HCT116 (cell line): Measurements from ENCODE around the gene BCAR3. TPM values are rescaled to one million over a fixed set of nuclear protein-coding genes. Genes with fewer than 3 reads are reported as not detected.

ENCODE experiments used
- ATAC-seq: fragments of 200-7000 bp; cut with Tn5 transposase; 2 replicates; pipeline ENCODE4 v1.9.1; 2020; ENCODE audit warnings: mild to moderate bottlenecking, moderate library complexity
- BruUV-seq: library from RNA; stranded (reverse); fragments of 400-500 nt; replicated peaks from 2 replicates; lab custom pipeline; 2021; lab: Mats Ljungman, UMichigan
- CTCF ChIA-PET: fragments of 300-600 bp; sonication (Branson Sonifier 250); formaldehyde crosslinking; loops from one replicate; lab custom pipeline; 2021; ENCODE audit warnings: antibody characterized with exemption; lab: Charles Lee
- POLR2A ChIA-PET: fragments of 300-600, 350-600 bp; sonication (Branson Sonifier 250); formaldehyde crosslinking; loops from one replicate; lab custom pipeline; 2021; ENCODE audit warnings: antibody characterized with exemption; lab: Charles Lee
- RAD21 ChIA-PET, 2 experiments: fragments of 300-600 bp; sonication (Branson Sonifier 250); formaldehyde crosslinking; loops; one replicate each; lab custom pipeline; 2023; ENCODE audit warnings: low total read pairs in 2 of 2; ENCODE audit not compliant: uncharacterized antibody in 2 of 2, unreplicated experiment in 2 of 2, low non-redundant PET in 1 of 2; lab: Charles Lee
- DNase-seq: peaks from one replicate; pipeline ENCODE4 v3.0.0-alpha.2; 2010; ENCODE audit warnings: low read depth, low spot score
- H2AFZ ChIP-seq: fragments of 200-600 bp; shearing (Covaris generic), sonication (generic); 2 replicates; pipeline ENCODE4 v1.6.1; 2017; ENCODE audit warnings: low read depth, mixed run types, mixed read lengths, antibody characterized with exemption, low read length; ENCODE audit not compliant: poor library complexity, severe bottlenecking
- H3K27ac ChIP-seq: 2 replicates; pipeline ENCODE4 v1.5.1; 2012; ENCODE audit warnings: low read depth, low read length
- H3K27me3 ChIP-seq: fragments of 200-600 bp; sonication (generic); 2 replicates; pipeline ENCODE4 v1.6.1; 2016; ENCODE audit warnings: mixed run types, low read length, mixed read lengths; ENCODE audit not compliant: insufficient read depth
- H3K36me3 ChIP-seq, 2 experiments: fragments of 200-500 bp in 1 of 2; fragments of 200-600 bp in 1 of 2; sonication (Bioruptor generic) in 1 of 2; sonication (generic) in 1 of 2; 2 replicates each; pipeline versions ENCODE4 v1.5.1 to v1.6.1; 2014 to 2016; ENCODE audit warnings: low read length in 2 of 2, inconsistent platforms in 1 of 2, mixed read lengths in 1 of 2, mixed run types in 1 of 2; ENCODE audit not compliant: insufficient read depth in 2 of 2, control insufficient read depth in 1 of 2
- H3K4me1 ChIP-seq, 2 experiments: fragments of 200-600 bp in 1 of 2; sonication (generic) in 1 of 2; 2 replicates each; pipeline versions ENCODE4 v1.5.1 to v1.6.1; 2012 to 2017; ENCODE audit warnings: low read length in 2 of 2, inconsistent platforms in 1 of 2, mild to moderate bottlenecking in 1 of 2, mixed read lengths in 1 of 2, mixed run types in 1 of 2, moderate library complexity in 1 of 2; ENCODE audit not compliant: insufficient read depth in 2 of 2, control insufficient read depth in 1 of 2
- H3K4me2 ChIP-seq: fragments of 200-600 bp; sonication (generic); 2 replicates; pipeline ENCODE4 v1.6.1; 2017; ENCODE audit warnings: mixed run types, low read length, mixed read lengths
- H3K4me3 ChIP-seq, 2 experiments: fragments of 200-600 bp in 1 of 2; sonication (generic) in 1 of 2; replicated peaks in 1 of 2; 2 replicates each; pipeline ENCODE4 v1.5.1; 2011 to 2016; ENCODE audit warnings: low read length in 2 of 2, control low read depth in 1 of 2, low read depth in 1 of 2, mild to moderate bottlenecking in 1 of 2, mixed read lengths in 1 of 2, mixed run types in 1 of 2
- H3K79me2 ChIP-seq: fragments of 200-600 bp; sonication (generic); 2 replicates; pipeline ENCODE4 v1.6.1; 2017; ENCODE audit warnings: mild to moderate bottlenecking, mixed run types, low read length, moderate library complexity, mixed read lengths; ENCODE audit not compliant: insufficient read depth
- H3K9ac ChIP-seq: fragments of 200-600 bp; sonication (generic); 2 replicates; pipeline ENCODE4 v1.6.1; 2016; ENCODE audit warnings: low read length, mixed read lengths
- H3K9me2 ChIP-seq: fragments of 200-600 bp; sonication (generic), shearing (Covaris generic); 2 replicates; pipeline ENCODE4 v1.6.1; 2017; ENCODE audit warnings: mixed run types, mild to moderate bottlenecking, moderate library complexity; ENCODE audit not compliant: insufficient read depth
- H3K9me3 ChIP-seq, 2 experiments: fragments of 200-500 bp in 1 of 2; fragments of 200-600 bp in 1 of 2; sonication (Bioruptor generic) in 1 of 2; sonication (generic) in 1 of 2; 2 replicates each; pipeline ENCODE4 v1.6.1; 2014 to 2017; ENCODE audit warnings: low read length in 2 of 2, mixed read lengths in 2 of 2, inconsistent platforms in 1 of 2, low read depth in 1 of 2, mild to moderate bottlenecking in 1 of 2, mixed run types in 1 of 2, moderate library complexity in 1 of 2; ENCODE audit not compliant: control insufficient read depth in 1 of 2, insufficient read depth in 1 of 2
- H4K20me1 ChIP-seq: fragments of 200-600 bp; sonication (generic), shearing (Covaris generic); 2 replicates; pipeline ENCODE4 v1.6.1; 2017; ENCODE audit warnings: mixed run types, mild to moderate bottlenecking, moderate library complexity; ENCODE audit not compliant: insufficient read depth
- CBX3 ChIP-seq: IDR thresholded peaks from 2 replicates; pipeline ENCODE4 v1.6.1; 2012; ENCODE audit warnings: low read depth
- EGR1 ChIP-seq: IDR thresholded peaks from 2 replicates; pipeline ENCODE4 v1.6.1; 2012; ENCODE audit warnings: low read depth
- ELF1 ChIP-seq: IDR thresholded peaks from 2 replicates; pipeline ENCODE4 v1.6.1; 2012; ENCODE audit warnings: low read depth, borderline replicate concordance
- EZH2 ChIP-seq: fragments of 200-600 bp; sonication (generic); IDR thresholded peaks from 2 replicates; pipeline ENCODE4 v1.6.1; 2017; ENCODE audit warnings: antibody characterized with exemption, mixed run types
- JUND ChIP-seq: IDR thresholded peaks from 2 replicates; pipeline ENCODE4 v1.6.1; 2012
- MAX ChIP-seq: IDR thresholded peaks from 2 replicates; pipeline ENCODE4 v1.6.1; 2012
- POLR2A ChIP-seq: IDR thresholded peaks from 2 replicates; pipeline ENCODE4 v1.7.0; 2011; ENCODE audit warnings: borderline replicate concordance; ENCODE audit not compliant: insufficient read depth, insufficient read length; ENCODE audit errors: extremely low read depth
- REST ChIP-seq: IDR thresholded peaks from 2 replicates; pipeline ENCODE4 v1.6.1; 2012; ENCODE audit warnings: low read depth
- TCF7L2 ChIP-seq: IDR thresholded peaks from 2 replicates; pipeline ENCODE4 v1.7.0; 2011; ENCODE audit warnings: borderline replicate concordance, inconsistent platforms; ENCODE audit not compliant: insufficient read depth, insufficient read length; ENCODE audit errors: extremely low read depth
- YY1 ChIP-seq: IDR thresholded peaks from 2 replicates; pipeline ENCODE4 v1.6.1; 2011; ENCODE audit warnings: low read length, low read depth, moderate library complexity, mild to moderate bottlenecking; ENCODE audit not compliant: insufficient replicate concordance; ENCODE audit errors: extremely low read depth
- ZBTB33 ChIP-seq: IDR thresholded peaks from 2 replicates; pipeline ENCODE4 v1.6.1; 2011; ENCODE audit warnings: mild to moderate bottlenecking, low read length, moderate library complexity; ENCODE audit not compliant: insufficient replicate concordance; ENCODE audit errors: extremely low read depth
- intact Hi-C: fragments of 100-400 bp; cut with micrococcal nuclease; formaldehyde crosslinking; loops from 2 replicates; pipeline ENCODE4 v1.10.0; 2022
- total RNA-seq: library from RNA; stranded (reverse); gene quantifications from one replicate; pipeline ENCODE4 v1.2.1, GENCODE V29; 2021; ENCODE audit not compliant: unreplicated experiment
- TF ChIP-seq, protein P1 (sequence below): IDR thresholded peaks from 2 replicates; pipeline ENCODE4 v1.6.1; 2012

Gene BCAR3
- total RNA-seq, 1 experiment from 2014 or later = 24.5 TPM

GRCh38 chr1:93612510-93612909 lies 69.1 kb downstream of the BCAR3 start:
- H3K4me2 ChIP-seq = no peak overlapping the region
- peaks cover 35 to 60% of the 10 kb centered on the region in 2 experiments for H3K4me1 ChIP-seq
- no peak overlapping the region for H3K27ac ChIP-seq
- ChIA-PET CTCF (no interaction called here), RAD21 (no interaction called here), POLR2A (no interaction called here)
- H3K79me2 ChIP-seq = peaks cover 100% of the 10 kb centered on the region
- no peak for ATAC-seq
- no peak overlapping the region for H2AFZ ChIP-seq
- intact Hi-C loops = no loop called here
- no peak overlapping the region for H3K4me3 ChIP-seq
- no peak overlapping the region for H3K9ac ChIP-seq
- no peaks in the 10 kb centered on the region for H3K9me3 ChIP-seq
- H4K20me1 ChIP-seq = peaks cover 8% of the 10 kb centered on the region; the same call in 1 of the 2 replicates
- no peaks in the 10 kb centered on the region for H3K9me2 ChIP-seq
- TF ChIP-seq CBX3 = no peak
- TF ChIP-seq, protein P1, sequence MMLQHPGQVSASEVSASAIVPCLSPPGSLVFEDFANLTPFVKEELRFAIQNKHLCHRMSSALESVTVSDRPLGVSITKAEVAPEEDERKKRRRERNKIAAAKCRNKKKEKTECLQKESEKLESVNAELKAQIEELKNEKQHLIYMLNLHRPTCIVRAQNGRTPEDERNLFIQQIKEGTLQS = no peak
- TF ChIP-seq ELF1 = no peak
- TF ChIP-seq, all 23 proteins: peak for 0
- no peak for DNase-seq
- H3K27me3 ChIP-seq = no peaks in the 10 kb centered on the region
- BruUV-seq = no TSS peak
- H3K36me3 ChIP-seq = no peaks in the 10 kb centered on the region; a peak in 1 of 4 replicates

- Histone ChIP-seq H2AFZ (no peak overlapping the region), H3K4me3 (no peak overlapping the region), H3K9ac (no peak overlapping the region), H4K20me1 (peaks cover 8% of the 10 kb centered on the region; the same call in 1 of the 2 replicates), H3K9me3 (no peaks in the 10 kb centered on the region), H3K4me2 (no peak overlapping the region), H3K36me3 (no peaks in the 10 kb centered on the region; a peak in 1 of 4 replicates), H3K27ac (no peak overlapping the region), H3K79me2 (peaks cover 100% of the 10 kb centered on the region), H3K9me2 (no peaks in the 10 kb centered on the region), H3K27me3 (no peaks in the 10 kb centered on the region), H3K4me1 (peaks cover 26 to 60% of the 10 kb centered on the region in 2 experiments)
- ChIA-PET CTCF (no interaction called here), POLR2A (no interaction called here), RAD21 (no interaction called here)
- no TSS peak for BruUV-seq
- TF ChIP-seq REST (no peak), YY1 (no peak), TCF7L2 (no peak), JUND (no peak), EGR1 (no peak), POLR2A (no peak), ZBTB33 (no peak), EZH2 (no peak), MAX (no peak)
- no peak for DNase-seq
- no peak for ATAC-seq
- intact Hi-C loops = no loop called here
These were observed 70.0 kb downstream of the BCAR3 start for GRCh38 chr1:93611668-93612067.
